Activated CD4-positive, alpha-beta memory T cell treated with anti-CD3 and anti-CD28 coated beads for 36 hours (primary cell): ENCODE results near the gene ACOT7. TPM values are rescaled to one million over a fixed set of nuclear protein-coding genes. Genes with fewer than 3 reads are reported as not detected.
A peak's percentile ranks its signal among the peaks of the same experiment; 100 is the strongest.
"Not testable (repeated sequence)": the region's sequence is repeated elsewhere in the genome, so short reads cannot be mapped to it uniquely, and the experiment has no call there.

ENCODE experiments used
- CTCF ChIA-PET: fragments of 350-600 bp; sonication (Branson Sonifier 250); formaldehyde crosslinking; loops from one replicate; lab custom pipeline; 2021; ENCODE audit warnings: antibody characterized with exemption, inconsistent platforms; lab: Charles Lee
- POLR2A ChIA-PET: fragments of 350-600 bp; sonication (Branson Sonifier 250); formaldehyde crosslinking; loops from one replicate; lab custom pipeline; 2021; ENCODE audit warnings: antibody characterized with exemption; lab: Charles Lee
- DNase-seq: peaks from one replicate; pipeline ENCODE4 v3.0.0-alpha.2; 2020
- H3K27ac Mint-ChIP-seq: one replicate; pipeline ENCODE4 v1.8.0; 2021; ENCODE audit warnings: mixed read lengths
- H3K27me3 Mint-ChIP-seq: one replicate; pipeline ENCODE4 v1.8.0; 2021; ENCODE audit warnings: mixed read lengths
- H3K36me3 Mint-ChIP-seq: one replicate; pipeline ENCODE4 v1.8.0; 2021; ENCODE audit warnings: mixed read lengths
- H3K4me1 Mint-ChIP-seq: one replicate; pipeline ENCODE4 v1.8.0; 2021; ENCODE audit warnings: low read depth, mixed read lengths
- H3K4me3 Mint-ChIP-seq: one replicate; pipeline ENCODE4 v1.8.0; 2021; ENCODE audit warnings: mild to moderate bottlenecking, mixed read lengths
- H3K9me3 Mint-ChIP-seq: one replicate; pipeline ENCODE4 v1.8.0; 2021; ENCODE audit warnings: mixed read lengths
- intact Hi-C: fragments of 100-400 bp; cut with micrococcal nuclease; formaldehyde crosslinking; loops from one replicate; pipeline ENCODE4 v1.15.1; 2023
- total RNA-seq, 2 experiments: library from RNA; stranded (reverse); gene quantifications; one replicate each; pipeline ENCODE4 v1.2.3, GENCODE V29; 2021

ACOT7 gene
- 10 to 100 TPM; 93.8 to 94.6 TPM for total RNA-seq

GRCh38 chr1:6393400-6394187 is at the start of gene ACOT7:
Gene ACOT7, minus strand, starts transcription at chr1:6393767. Its CDS starts 368 bp downstream, at chr1:6393399.
- intact Hi-C loops, result loop anchor here (1.0 to 5.0 kb wide), 5 partner anchors 34 to 401 kb away; partner anchors contain the start of gene NPHP4
- DNase-seq, result peak; percentile 93
- Mint-ChIP-seq H3K27ac (peak within 1 kb of the TSS; percentile 88), H3K4me3 (peak within 1 kb of the TSS; percentile 84), H3K4me1 (peaks cover 20% of the 10 kb centered on the region), H3K36me3 (no peaks in the 10 kb centered on the region), H3K27me3 (no peaks in the 10 kb centered on the region), H3K9me3 (no peaks in the 10 kb centered on the region)
- POLR2A ChIA-PET, result interaction anchor here (1.0 to 4.6 kb wide), 8 partner anchors 21 to 194 kb away, joined by 3 to 34 read pairs (median 4); partner anchors contain the start of gene RPL22
- CTCF ChIA-PET, result interaction anchor here (0.9 to 6.1 kb wide), 11 partner anchors 10 to 359 kb away, joined by 3 to 47 read pairs (median 9); partner anchors contain the start of gene HES2

- Mint-ChIP-seq H3K9me3 (no peaks in the 10 kb centered on the region), H3K27me3 (peaks cover 27% of the 10 kb centered on the region), H3K36me3 (no peaks in the 10 kb centered on the region), H3K4me1 (peaks cover 11% of the 10 kb centered on the region), H3K4me3 (no peak overlapping the region), H3K27ac (no peak overlapping the region)
- intact Hi-C loops, result no loop called here
- POLR2A ChIA-PET, result no interaction called here
- CTCF ChIA-PET, result interaction anchor here (1.1 to 5.2 kb wide), 7 partner anchors 9 to 199 kb away, joined by 3 to 44 read pairs (median 6); no protein-coding TSS in a partner anchor
- DNase-seq, result no peak
Observed at GRCh38 chr1:6441586-6441985, 48.0 kb upstream of the ACOT7 start.

DNA sequence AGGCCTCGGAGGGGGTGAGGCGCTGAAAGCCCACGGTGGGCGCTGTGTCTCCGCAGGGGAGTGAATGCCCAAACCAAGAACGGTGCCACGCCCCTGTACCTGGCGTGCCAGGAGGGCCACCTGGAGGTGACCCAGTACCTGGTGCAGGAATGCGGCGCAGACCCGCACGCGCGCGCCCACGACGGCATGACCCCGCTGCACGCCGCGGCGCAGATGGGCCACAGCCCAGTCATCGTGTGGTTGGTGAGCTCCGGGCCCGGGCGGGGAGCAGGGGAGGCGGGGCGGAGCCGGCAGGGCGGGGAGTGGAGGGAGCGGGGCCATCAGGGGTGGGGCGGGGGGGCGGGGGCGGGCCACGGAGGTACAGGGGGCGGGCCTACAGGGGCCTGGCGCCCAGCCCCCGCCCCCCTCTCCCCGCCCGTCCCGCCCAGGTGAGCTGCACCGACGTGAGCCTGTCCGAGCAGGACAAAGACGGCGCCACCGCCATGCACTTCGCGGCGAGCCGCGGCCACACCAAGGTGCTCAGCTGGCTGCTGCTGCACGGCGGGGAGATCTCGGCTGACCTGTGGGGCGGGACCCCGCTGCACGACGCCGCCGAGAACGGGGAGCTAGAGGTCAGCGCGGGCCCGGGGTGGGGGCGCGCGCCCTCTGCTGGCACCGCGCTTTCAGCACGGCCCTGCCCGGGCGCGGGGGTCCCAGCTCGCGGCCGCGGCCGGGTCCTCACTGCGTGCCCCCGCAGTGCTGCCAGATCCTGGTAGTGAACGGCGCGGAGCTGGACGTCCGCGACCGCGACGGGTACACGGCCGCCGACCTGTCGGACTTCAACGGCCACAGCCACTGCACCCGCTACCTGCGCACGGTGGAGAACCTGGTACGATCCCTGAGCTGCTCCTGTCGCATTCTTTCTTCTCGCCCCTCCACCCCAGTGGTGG is 46.9 kb upstream of the ACOT7 start:
- Mint-ChIP-seq H3K36me3 (no peaks in the 10 kb centered on the region), H3K9me3 (no peaks in the 10 kb centered on the region), H3K4me1 (peaks cover 9% of the 10 kb centered on the region), H3K27me3 (peaks cover 25% of the 10 kb centered on the region), H3K27ac (no peak overlapping the region), H3K4me3 (no peak overlapping the region)
- peak; percentile 83 for DNase-seq
- CTCF ChIA-PET, result interaction anchor here (0.6 to 5.2 kb wide), 15 partner anchors 10 to 432 kb away, joined by 3 to 106 read pairs (median 6); partner anchors contain the start of gene HES2
- POLR2A ChIA-PET, result no interaction called here
- intact Hi-C loops, result no loop called here

DNA sequence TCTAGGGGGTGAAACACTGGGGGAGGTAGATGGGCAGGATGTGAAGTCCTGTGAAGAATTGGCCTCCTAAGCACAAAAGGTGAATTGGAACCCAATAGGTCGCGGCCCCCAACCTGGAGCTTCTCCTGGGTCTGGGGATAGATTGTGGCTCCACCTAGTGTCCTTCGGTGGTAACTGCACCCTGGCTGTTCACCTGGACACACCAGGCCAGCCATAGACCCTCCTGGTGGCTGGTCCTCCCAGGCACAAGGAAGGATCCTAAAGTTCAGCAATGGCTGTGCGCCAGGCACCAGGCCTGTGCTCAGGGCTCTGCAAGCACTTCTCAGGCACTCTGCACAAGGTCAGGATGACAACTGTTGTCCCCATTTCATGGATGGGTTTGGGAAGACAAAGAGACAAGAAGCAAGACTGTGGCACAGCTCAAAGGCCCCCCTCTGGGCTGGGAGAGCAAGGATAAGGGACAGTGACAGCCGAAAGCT is 44.5 kb upstream of the ACOT7 start:
- Mint-ChIP-seq H3K27ac (no peak overlapping the region), H3K4me3 (no peak overlapping the region), H3K27me3 (peaks cover 19% of the 10 kb centered on the region), H3K9me3 (no peaks in the 10 kb centered on the region), H3K4me1 (peaks cover 6% of the 10 kb centered on the region), H3K36me3 (no peaks in the 10 kb centered on the region)
- POLR2A ChIA-PET, result interaction anchor here (1.1 to 1.4 kb wide), 2 partner anchors 11 to 22 kb away, joined by 4 to 5 read pairs; no protein-coding TSS in a partner anchor
- DNase-seq, result peak; percentile 82
- CTCF ChIA-PET, result interaction anchor here (0.6 to 5.2 kb wide), 40 partner anchors 8 to 523 kb away, joined by 3 to 106 read pairs (median 4); partner anchors contain the start of genes HES2 and TNFRSF25
- intact Hi-C loops, result loop anchor here (2.0 kb wide), 2 partner anchors 15 to 27 kb away; no protein-coding TSS in a partner anchor

DNA sequence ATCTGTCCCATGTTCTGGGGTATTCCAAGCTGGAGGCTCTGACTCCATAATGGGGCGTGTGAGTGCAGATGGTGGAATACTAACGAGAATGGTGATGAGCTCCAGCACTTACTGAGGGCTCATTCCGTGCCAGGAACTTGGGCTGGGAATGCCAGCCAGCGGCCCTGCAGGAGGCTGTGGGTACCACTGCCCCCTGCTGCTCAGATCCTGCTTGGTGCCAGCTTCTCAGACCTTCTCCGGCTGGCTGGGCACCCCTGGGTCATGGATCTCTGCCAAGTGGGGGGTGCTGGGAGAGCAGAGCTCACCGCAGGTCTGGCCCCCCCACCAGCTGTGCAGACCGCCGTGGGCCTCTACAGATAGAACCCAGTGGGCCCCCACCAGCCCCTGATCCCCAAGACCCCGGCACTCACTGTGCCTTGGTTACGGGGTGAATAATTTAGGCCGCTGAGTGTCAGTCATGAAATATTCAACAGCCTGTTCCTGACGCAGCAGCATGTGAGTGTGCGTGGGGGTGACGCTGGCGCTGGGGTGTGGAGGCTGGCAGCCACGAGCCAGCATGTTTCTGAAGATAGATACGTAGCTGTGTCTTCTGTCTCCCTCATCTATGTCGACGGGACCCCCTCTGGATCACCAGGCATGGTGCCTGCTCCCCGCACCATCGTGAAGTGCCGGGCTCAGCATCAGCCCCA is 43.6 kb upstream of the ACOT7 start:
- CTCF ChIA-PET, result interaction anchor here (0.6 to 5.2 kb wide), 36 partner anchors 7 to 524 kb away, joined by 3 to 106 read pairs (median 4); partner anchors contain the start of genes HES2 and TNFRSF25
- H3K36me3 Mint-ChIP-seq, POLR2A ChIA-PET: not testable (repeated sequence)

GRCh38 chr1:6436277-6436676 is 42.7 kb upstream of the ACOT7 start:
- H3K27me3 Mint-ChIP-seq, result peaks cover 16% of the 10 kb centered on the region
- CTCF ChIA-PET, result interaction anchor here (0.5 to 5.0 kb wide), 7 partner anchors 10 to 635 kb away, joined by 3 to 106 read pairs (median 7); partner anchors contain the start of gene HES2
- POLR2A ChIA-PET, H3K4me3 Mint-ChIP-seq, H3K4me1 Mint-ChIP-seq, H3K36me3 Mint-ChIP-seq, H3K9me3 Mint-ChIP-seq, DNase-seq, intact Hi-C loops, H3K27ac Mint-ChIP-seq: not testable (repeated sequence)

More for the DNA sequence above, 43.6 kb upstream of the ACOT7 start:
- DNase-seq, H3K27ac Mint-ChIP-seq, H3K4me1 Mint-ChIP-seq, H3K9me3 Mint-ChIP-seq, intact Hi-C loops, H3K4me3 Mint-ChIP-seq: not testable (repeated sequence)
- peaks cover 19% of the 10 kb centered on the region for H3K27me3 Mint-ChIP-seq

DNA sequence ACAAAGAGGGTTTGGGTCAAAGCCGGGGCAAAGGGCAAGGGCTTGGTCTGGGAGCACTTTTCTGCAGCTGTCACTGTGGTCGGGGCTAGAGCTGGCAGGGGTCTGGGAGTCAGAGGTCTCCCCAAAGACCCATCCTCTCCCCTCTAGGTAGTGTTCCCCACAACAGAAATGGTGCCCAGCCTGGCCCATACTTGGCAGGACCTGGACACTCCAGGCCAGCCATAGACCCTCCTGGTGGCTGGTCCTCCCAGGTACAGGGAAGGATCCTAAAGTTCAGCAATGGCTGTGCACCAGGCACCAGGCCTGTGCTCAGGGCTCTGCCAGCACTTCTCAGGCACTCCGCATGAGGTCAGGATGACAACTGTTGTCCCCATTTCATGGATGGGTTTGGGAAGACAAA is 42.0 kb upstream of the ACOT7 start:
- DNase-seq, result no peak
- CTCF ChIA-PET, result interaction anchor here (0.5 to 2.0 kb wide), 2 partner anchors 12 to 191 kb away, joined by 3 to 7 read pairs; no protein-coding TSS in a partner anchor
- H3K27me3 Mint-ChIP-seq, result peaks cover 12% of the 10 kb centered on the region
- POLR2A ChIA-PET, result no interaction called here
- H3K36me3 Mint-ChIP-seq, result no peaks in the 10 kb centered on the region
- intact Hi-C loops, result no loop called here
- no peaks in the 10 kb centered on the region for H3K9me3 Mint-ChIP-seq
- H3K4me3 Mint-ChIP-seq, result no peak overlapping the region
- no peak overlapping the region for H3K27ac Mint-ChIP-seq
- H3K4me1 Mint-ChIP-seq, result peaks cover 4% of the 10 kb centered on the region

DNA sequence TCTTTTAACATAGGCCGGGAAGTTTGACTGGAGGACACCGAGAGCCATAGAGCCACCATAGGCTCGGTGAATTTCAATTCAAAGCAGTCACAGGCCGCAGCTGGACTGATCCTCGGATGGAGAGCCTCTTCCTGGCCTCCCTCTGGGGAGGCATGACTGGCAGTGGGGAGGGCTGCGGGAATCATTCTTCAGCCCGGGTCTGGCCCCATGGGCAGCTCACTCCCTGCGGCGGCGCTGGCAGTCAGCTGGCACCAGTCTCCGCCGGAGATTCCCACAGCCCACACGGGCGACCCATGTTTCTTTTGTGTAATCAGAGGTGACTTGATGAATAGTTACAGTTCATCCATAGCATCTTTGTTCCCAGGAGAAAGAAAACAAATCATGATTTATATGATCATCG is 41.6 kb upstream of the ACOT7 start:
- H3K4me3 Mint-ChIP-seq, result no peak overlapping the region
- H3K9me3 Mint-ChIP-seq, result no peaks in the 10 kb centered on the region

GRCh38 chr1:6434186-6434585 is 40.6 kb upstream of the ACOT7 start:
- DNase-seq, result no peak

More for the DNA sequence above, 41.6 kb upstream of the ACOT7 start:
- Mint-ChIP-seq H3K36me3 (no peaks in the 10 kb centered on the region), H3K27me3 (peaks cover 12% of the 10 kb centered on the region), H3K27ac (no peak overlapping the region), H3K4me1 (peaks cover 4% of the 10 kb centered on the region)
- intact Hi-C loops, result no loop called here
- DNase-seq, result no peak
- ChIA-PET POLR2A (no interaction called here), CTCF (interaction anchor here (0.5 to 2.0 kb wide), 2 partner anchors 12 to 190 kb away, joined by 3 to 7 read pairs; no protein-coding TSS in a partner anchor)

GRCh38 chr1:6431645-6432579 is 38.3 kb upstream of the ACOT7 start:
- H3K27ac Mint-ChIP-seq, H3K36me3 Mint-ChIP-seq, H3K9me3 Mint-ChIP-seq, DNase-seq, intact Hi-C loops, H3K4me3 Mint-ChIP-seq, H3K4me1 Mint-ChIP-seq, H3K27me3 Mint-ChIP-seq: not testable (repeated sequence)
- ChIA-PET POLR2A (interaction anchor here (1.0 kb wide), 1 partner anchor 12 kb away, joined by 3 read pairs; the partner anchor contains the start of gene HES2), CTCF (interaction anchor here (0.6 to 2.4 kb wide), 5 partner anchors 8 to 185 kb away, joined by 3 to 7 read pairs (median 4); no protein-coding TSS in a partner anchor)

More at GRCh38 chr1:6434186-6434585, 40.6 kb upstream of the ACOT7 start:
- Mint-ChIP-seq H3K4me3 (no peak overlapping the region), H3K9me3 (no peaks in the 10 kb centered on the region), H3K27ac (no peak overlapping the region), H3K27me3 (peaks cover 8% of the 10 kb centered on the region), H3K4me1 (peaks cover under 1% of the 10 kb centered on the region), H3K36me3 (no peaks in the 10 kb centered on the region)
- ChIA-PET POLR2A (no interaction called here), CTCF (interaction anchor here (2.0 kb wide), 1 partner anchor 11 kb away, joined by 7 read pairs; no protein-coding TSS in a partner anchor)
- intact Hi-C loops, result no loop called here
